HG03442 (cell line): ENCODE results near the gene APOL2.
"Not testable (repeated sequence)": the region's sequence is repeated elsewhere in the genome, so short reads cannot be mapped to it uniquely, and the experiment has no call there.

Experiments
- ATAC-seq: cut with Tn5 transposase; IDR thresholded peaks from one replicate; pipeline ENCODE4 v1.9.1; 2021; ENCODE audit warnings: mild to moderate bottlenecking, moderate library complexity; ENCODE audit not compliant: unreplicated experiment

APOL2 gene

DNA sequence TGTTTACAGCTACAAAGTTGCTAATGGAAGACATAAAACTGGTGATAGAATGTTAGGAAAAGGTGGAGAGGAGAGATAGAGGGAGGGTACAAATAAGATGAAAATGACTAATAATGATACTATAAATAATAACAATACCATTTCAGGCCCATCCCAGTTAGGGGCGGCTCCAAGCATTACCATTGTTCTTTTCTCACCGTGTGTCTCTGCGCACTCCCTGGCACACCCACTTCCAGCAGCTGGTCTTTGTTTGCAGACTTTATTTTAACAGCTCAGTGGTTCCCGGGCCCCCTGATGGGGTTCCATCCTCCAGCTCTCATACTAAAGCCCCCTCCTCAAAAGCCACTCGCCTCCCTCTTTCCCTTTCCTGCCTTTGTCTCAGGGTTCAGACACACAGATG lies 38.3 kb downstream of the APOL2 start:
- ATAC-seq: not testable (repeated sequence)

DNA sequence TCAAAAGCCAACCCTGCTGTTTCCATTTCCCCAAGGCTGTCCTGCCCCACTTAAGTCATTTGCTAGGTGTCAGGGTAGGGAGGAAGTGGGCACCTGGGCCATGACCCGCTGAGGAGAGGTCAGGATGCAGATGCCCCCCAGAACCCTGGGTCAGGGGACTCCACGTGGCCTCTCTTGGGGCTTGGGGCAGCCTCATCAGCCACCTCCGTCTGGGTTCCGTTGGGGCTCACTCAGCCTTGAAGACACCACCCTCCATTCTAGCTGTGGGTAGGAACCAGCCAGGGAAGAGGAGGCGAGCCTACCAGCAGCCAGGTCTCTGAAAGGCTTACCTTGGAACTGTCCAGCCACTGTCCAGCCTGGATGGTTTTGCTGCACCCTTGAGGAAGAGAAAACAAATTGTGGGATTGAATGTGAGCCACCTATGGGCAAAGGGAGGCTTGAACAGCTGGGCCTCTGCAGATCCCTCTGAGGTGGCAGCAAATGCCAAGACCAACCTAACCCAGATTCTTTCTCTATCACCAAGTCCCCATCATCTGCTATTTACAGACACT lies 40.3 kb downstream of the APOL2 start:
- ATAC-seq: no peak

DNA sequence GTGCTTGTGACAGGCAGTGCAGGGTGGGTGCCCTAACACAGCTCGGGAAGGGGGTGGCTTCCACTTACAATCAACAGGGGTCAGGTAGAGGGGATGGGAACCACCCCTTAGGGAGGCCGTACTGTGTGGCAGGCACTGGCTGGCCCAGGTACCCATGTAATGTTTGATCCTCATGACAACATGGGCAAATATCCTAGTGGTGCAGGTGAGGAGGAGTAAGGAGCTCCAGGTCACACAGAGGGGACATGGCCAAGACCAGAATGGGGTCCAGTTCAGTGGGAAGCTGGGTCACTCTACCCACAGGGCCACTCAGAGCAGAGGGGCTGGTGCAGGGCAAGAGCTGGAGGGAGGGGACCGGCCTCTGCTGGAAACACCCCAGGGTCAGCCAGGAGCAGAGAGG lies 40.8 kb downstream of the APOL2 start:
- no peak for ATAC-seq

DNA sequence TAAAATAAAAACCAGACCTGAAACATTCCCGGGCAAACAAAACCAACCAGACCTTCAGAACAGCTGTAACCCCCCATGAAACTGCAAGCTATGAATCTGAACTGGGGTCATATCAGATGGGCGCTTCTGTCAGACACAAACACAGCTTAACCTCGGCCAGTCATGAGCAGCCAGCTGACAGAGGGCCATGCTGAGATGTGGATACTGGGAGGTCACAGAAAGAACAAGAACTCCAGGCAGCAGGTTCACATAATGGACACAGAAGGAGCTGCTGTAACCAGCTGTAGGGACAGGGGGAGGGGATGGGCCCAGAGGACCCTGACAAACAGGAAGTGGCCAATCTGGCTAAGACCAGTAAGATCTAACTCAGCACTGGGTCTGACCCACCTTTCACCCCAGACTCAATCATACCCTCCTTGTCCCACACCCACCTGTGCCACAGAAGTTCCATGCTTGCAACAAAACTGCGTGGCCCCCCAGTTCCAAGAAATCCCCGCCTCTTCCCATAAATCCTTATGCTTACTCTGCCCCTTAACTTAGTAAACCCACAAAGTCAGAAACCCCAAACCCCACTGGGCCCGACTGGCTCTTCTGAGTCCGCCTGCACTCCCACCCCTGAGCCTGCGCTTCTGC lies 41.7 kb downstream of the APOL2 start:
- ATAC-seq: no peak

DNA sequence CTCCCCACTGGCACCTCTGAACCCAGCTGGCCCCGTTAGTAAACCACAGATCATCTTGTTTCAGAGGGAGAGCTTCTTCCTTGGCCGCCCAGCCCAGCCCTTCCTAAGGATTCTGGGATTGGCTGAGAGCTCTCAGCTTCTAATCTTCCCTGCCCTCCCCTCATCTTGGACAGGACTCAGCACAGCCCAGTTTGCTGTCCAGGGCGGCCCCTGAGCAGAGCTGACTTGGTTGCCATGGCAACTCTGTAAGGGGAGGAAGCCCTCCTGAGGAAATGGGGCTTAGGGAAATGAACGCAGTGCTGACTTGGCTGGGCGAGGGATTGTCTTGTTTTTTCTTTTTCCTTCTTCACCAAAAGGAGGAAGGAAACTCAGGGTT lies 42.3 kb downstream of the APOL2 start:
- no peak for ATAC-seq

DNA sequence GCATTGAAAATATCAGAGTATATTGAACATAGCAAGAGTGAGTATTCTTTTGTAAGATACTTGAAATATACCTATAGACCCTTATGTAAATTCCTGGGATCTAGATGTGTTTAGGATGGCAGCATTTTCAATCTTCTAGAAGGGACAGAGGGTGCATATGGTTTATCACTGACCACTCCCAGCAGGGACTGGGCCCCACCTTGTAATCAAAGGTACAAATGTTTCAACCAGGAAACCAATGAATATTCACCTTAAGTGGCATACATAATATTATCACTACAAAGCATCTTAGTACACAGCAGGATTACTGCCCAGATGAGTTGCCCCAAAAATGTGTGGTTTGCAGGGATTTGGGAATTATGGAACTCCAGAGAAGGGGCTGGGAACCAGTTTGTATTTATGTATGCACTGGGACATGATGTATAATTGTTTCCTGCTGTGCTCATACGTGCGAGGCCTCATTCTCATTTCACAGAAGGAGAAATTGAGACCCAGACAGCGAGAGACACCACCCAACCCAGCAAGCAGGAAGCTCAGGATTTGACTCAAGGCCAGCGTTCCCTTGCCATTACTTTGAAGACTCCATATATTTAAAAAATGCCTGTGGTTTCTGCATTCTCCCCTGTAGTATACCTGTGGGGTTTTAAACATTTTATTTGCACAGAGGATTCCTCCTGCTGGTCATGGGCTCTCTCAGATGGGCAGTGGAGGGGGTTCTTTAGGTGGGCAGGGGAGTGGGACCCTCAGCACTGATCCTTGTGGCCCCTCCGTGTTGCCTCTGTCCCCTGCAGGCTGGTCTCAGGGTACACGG lies 42.9 kb downstream of the APOL2 start:
- ATAC-seq: no peak

DNA sequence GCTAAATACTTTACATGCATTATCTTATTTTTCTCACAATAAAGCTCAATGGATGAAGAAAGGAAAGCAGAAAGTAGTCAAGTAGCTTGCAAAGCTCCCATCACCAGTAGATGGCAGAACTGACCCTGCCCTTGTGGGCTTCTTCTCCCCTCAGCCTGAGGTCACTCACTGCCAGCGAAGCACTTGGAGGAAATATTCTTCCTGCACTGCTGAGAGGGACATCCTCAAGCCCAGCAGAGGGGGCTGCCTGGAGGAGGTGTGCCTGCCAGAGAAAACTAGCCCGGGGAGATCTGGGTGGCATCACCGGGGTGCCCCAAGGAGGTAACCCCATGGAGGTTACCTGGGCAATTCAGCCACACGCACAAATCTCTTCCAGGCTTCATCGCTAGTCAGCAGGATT lies 44.4 kb downstream of the APOL2 start:
- no peak for ATAC-seq

DNA sequence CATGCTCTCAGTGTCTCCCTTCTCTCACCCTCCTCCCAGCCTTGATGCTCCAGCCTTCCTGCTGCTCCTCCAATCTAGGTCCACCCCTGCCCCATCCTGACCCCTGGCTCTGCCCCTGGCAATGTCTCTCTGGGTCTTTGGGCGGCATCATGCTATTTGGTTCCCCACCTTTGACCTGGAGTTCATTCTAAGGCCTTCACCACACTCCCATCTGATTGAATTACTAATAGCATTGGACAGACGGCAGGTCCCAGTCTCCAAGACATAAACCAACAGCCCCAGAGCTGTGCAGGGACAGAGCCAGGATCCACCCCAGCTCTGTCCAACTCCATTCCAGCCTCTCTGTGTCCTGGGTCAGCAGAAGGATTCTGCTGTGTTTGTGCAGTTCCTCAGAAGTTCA lies 44.9 kb downstream of the APOL2 start:
- ATAC-seq: no peak

DNA sequence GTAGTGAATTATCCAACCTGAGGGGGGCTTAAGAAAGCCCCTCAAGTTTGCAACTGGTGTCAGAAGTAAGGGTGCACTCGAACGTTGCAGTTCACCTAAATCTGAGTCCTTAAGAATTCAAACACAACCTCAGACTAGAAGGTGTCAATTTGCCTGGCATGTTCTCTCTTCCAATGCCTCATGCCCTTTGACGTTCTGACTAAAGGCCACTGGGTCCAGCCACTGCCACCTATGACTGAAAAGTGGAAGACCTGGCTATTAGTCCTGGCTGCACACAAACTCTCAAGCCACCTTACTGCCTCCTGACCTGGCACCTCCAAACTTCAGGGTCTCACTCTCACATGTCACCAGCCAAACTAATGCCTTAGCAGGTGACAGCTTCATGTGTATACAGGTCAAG lies 45.8 kb downstream of the APOL2 start:
- ATAC-seq: no peak

DNA sequence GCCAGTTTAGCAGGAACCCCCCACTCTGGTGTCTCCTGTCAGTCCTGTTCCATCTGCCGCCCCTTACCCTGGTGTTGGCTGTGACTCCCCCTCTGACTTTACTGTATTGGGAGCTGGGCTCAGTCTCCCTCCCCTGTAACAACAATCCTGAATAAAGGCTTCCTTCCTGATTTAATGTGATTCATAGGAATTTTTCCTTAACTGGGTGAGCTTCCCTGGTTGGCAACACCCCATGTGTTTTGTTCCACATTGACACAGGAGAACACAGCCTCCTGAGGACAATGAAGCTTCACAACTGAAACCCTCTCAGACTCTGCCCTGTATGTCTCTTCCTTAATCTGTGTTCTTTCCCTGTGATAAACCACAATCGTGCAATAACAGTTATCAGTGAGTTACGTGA lies 46.2 kb downstream of the APOL2 start:
- no peak for ATAC-seq

DNA sequence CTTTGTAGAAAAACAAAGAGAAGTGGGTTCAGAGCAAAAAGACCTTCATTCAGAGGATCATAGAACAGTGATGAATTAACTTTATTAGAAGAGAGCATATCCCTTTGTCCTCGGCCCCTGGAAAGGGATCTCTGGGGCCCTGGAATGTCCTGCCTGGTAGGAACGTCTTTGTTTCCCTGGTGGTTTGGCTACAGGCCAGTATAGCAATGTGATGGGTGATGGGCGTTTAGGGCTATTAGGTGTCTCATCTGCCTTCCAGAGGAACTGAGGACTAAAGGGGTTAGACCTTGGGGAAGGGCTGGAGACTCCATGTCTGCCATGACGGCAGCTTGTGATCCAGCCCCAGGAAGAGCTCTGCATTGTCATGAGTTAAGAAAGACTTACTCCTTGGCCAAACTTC lies 46.8 kb downstream of the APOL2 start:
- ATAC-seq: no peak

DNA sequence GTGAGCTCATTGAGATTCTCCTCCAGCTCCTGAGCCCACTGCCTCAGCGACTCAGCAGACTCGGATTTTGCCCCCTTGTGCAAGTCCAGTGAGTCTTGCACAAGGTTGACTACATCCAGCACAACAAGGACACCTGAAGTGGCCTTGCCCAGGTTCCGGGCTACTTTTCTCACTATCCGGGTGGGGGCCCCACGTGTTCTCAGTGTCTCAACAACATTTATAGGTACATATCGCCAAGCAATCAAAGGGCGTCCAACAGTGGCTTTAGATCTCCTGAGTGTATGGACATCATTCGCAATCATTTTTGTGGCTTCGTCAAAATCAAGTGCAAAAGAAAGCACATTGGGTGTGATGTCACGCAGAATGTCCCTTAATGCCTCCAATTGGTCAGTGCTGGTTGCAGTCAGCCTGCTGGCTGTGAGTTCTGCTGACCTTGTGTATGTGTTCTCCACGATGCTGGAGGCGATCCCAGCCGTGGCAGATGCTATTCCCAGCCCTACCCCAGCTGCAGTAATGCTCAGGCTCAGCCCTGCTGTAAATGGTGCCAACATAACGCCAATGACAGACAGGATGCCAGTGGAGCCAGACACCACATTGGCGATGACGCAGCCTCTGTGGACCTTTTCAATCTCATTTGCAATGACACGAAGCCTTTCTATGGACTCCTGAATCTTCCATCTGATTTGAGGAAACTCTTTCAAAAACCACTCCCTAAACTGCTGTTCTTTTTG lies 48.1 kb downstream of the APOL2 start:
- ATAC-seq: no peak

DNA sequence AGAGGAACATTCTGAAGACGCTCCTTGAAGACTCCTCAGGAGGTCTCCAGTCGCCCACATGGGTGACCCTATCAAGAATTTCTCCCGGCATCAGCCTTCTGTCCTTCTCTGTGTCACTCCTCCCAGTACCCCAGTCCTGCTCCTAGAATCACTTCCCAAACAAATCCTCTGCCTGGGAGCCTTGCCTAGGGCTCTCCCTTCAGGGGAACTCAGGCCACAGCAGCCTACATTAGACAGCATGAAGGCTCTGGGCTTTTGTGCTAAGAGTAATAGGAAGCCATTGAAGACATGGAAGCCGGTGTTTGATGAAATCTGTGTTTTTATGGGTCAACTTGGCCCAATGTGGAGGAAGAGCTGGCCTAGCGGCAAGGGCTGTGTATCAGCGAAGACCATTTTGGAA lies 51.5 kb downstream of the APOL2 start:
- not testable (repeated sequence) for ATAC-seq

DNA sequence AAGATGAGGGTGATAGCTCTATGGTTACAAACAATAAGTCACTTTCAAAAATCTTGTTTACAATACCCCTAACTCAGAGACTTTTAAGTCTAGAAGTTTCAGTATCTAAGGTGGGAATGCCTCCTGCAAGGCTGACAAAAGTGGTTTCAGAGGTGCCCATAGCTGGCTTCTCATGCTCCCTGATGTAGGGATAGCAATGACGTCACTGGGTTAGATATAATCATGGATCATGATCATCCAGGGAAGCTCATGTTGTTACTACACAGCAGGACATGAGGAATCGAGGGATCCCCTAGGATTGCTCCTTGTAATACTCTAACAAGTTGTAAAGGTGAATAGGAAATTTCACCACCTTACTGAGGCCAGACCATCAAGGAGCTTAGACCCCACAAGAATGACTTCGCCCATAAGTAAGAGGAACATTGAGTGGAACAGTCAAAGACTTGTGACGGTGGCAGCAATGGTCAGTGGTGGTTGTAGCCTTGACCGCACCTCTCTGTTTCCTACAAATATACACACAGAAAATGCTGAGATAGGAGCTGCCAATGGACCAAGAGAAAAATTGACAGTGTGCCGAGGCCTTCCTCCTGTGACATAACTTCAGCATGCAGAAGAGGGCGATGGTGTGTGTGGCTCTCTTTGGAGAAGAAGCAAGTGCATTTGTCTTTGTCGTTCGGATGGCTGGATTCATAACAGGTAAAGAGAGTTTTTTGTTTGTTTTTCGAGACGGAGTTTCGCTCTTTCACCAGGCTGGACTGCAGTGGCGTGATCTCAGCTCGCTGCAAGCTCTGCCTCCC lies 53.3 kb downstream of the APOL2 start:
- ATAC-seq: no peak

DNA sequence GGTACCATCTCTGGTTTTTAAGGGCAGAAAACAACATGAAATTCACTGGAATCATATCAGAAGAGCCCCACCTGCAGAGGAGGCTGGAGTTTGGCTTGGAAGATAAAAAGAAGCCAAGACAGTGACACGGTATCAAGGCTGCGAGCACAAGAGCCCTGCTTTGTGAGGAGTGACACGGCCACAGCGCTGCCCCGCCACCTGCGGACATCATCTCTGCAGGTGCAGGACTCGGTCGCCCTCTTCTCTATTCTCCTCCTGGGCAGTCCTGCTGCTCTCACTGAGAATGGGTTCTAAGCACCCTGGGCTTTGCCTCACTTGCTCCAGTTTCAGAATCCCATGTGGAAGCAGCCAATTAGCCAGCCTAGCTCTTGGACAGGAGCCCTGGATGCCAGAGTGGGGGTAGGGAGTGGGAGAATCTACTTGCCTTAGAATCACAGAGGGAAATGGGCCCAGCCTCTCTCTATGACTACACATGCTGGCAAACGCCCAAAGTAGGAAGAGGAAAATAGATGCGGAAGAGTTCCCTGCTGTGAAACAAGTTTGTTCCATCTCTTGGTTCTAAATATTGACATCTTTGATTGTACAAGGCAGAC lies 54.8 kb downstream of the APOL2 start:
- no peak for ATAC-seq

DNA sequence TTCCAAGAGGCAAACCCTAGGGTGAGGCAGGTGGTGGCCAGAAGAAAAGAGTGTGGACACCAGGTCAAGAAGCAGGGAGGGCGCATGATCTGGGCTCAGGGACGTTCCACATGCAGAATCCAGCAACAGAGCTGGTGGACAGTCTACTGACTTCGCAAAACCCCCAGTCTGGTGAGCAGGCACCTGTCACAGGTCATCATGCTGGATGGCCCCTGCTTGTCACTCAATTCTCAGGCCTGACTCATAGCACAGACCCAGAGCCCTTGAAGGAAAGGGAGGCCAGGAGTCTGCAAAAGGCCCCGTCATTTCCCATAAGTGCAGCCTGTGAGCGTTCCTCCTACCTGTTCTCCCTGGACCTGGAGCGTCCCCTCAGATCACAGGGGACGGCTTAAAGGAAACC lies 55.9 kb downstream of the APOL2 start:
- no peak for ATAC-seq

DNA sequence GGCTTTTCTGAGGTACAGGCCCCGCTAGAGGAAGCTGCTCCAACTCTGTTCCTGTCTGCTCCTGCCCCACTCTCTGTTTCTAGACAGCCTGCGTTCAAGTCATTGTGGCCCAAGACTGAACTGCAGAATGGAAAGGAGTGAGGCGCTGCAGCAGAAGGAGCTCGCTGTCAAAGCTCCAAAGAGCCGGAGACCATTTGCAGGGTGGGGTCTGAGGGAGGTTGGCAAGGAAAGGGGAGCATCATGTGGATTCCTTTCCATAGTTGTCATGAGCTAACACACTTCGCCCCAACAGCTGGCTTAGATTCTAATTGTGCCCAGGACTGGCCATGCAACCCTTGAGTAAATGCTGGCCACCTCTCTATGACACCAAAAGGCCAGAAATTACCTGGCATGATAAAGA lies 56.5 kb downstream of the APOL2 start:
- no peak for ATAC-seq

DNA sequence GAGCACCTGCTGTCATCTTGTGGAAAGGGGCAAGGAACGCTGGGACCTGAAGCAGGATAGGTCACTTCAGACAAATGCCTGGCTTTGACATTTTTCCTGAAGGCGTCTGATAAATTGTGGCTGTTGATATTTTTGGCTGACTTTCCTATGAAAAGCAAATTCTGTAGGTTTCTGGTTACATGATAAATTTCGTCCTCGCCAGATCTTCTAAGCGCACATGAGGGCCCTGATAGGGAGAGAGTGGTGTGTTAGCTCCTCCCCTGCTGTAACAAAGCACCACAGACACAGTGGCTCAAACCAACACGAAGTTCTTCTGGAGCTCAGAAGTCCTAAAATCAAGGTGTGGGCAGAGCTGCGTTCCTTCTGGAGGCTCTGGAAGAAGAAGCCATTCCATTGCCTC lies 57.3 kb downstream of the APOL2 start:
- ATAC-seq: no peak

DNA sequence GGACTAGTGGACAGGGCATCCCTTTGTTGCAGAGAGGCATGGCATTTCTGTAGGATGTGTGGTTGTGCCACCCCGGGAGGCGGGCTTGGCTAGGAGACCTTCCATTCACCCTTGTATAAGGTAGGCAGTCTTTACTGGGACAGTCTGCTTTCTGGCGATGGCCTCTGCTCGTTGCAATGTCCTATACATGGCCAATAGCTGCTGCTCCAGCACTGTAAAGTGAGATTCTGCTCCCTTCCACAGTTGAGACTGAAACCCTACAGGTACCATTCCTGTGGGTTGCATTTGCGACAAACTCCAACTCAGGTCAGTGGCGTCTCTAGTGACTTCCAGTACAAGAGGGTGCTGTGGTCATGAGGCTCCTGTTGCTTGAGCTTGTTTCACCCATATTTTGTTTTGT lies 58.4 kb downstream of the APOL2 start:
- no peak for ATAC-seq

DNA sequence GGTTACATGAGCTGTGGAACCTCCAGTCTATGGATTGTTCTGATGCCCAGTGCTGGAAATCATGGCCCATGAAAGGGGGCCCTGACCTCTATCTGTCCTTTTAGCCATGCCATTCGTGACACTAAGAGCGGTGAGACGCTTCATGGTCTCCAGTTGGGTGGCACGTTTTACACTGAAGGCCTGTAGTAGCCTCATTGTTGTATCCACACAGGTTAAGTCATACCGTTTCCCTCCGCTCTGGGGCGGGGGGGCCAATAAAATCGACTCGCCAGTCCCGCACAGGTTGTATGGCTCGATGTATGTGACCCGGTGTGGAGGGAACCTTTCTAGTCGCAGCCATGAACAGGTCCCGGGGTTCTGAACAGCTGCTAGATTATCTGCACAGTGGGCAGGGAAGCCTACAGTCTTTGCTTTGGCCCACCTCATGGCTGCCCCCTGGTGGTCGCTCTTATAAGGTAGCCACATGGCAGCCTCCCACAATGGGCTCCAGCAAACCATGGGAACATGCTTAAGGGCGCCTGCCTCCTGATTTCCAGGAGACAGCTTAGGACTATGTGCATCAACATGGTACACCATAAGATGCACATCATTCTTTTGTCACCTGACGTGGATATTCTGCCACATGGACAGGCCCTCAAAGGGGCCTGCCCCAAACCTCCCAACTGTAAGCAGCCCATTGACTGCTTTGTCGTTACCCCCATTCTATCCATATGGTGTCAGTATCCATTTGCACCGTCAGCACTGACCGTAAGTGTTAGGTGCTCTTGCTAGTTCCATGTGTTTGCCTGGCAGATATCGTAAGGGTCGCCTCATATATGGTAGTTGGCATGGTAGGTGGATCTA lies 59.1 kb downstream of the APOL2 start:
- ATAC-seq: no peak
